Activated CD8-positive, alpha-beta memory T cell treated with anti-CD3 and anti-CD28 coated beads, Interleukin-2, amount 50 U/mL, for 24 hours (primary cell): ENCODE results near the gene TUBB1.
"Not testable (repeated sequence)": the region's sequence is repeated elsewhere in the genome, so short reads cannot be mapped to it uniquely, and the experiment has no call there.

Source experiments
- DNase-seq: peaks from one replicate; pipeline ENCODE4 v3.0.0-alpha.2; 2020; ENCODE audit errors: extremely low read depth

TUBB1 gene

DNA sequence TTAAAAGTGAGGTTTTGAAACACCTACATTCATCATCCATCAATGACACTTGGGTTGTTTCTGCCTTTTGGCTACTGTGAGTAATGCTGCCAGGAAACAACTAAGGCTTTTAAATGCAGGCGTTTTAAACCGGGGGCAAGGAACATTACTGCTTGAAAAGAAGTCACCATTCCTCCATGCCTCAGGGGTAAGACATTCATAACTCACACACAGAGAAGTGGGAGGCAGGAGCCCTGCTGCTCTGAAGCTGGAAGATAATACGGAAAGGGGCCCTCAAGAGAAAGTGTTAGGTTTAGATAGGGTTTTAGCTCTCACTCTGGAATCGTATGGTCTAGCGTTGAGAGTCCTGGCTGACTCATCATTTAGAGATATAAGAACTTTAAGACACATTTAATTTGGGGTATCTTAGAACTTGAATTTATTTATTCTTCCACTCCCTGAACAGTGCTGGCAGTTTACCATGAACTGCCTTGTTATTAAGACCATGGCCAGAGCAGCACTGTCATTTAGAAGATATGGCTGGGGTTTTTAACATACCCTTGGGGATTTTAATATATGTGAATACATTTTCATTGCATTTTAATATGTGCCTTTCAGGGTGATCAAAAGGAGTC is 1.8 kb downstream of the TUBB1 start:
- DNase-seq, result no peak

DNA sequence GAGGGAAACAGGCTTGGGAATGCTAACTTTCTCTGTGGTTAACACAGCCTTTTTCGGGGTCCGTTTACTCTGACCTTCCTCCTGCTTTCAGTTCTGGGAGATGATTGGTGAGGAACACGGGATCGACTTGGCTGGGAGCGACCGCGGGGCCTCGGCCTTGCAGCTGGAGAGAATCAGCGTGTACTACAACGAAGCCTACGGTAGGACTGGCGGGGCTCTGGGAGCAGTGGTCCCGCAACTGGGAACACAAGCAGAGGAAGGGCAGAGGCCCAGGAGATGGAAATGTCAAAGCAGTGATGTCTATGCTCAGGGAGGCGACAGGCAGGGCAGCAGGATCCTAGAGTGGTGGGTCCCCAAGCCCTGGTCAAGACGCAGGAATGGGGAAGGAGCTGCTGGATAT is 3.5 kb downstream of the TUBB1 start:
- no peak for DNase-seq

DNA sequence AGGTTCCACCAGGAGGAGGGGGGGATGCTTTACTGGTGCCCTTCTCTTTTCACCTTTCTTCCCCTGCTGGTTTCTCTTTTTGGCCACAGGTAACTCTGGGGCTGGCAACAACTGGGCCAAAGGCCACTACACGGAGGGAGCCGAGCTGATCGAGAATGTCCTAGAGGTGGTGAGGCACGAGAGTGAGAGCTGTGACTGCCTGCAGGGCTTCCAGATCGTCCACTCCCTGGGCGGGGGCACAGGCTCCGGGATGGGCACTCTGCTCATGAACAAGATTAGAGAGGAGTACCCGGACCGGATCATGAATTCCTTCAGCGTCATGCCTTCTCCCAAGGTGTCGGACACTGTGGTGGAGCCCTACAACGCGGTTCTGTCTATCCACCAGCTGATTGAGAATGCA is 4.4 kb downstream of the TUBB1 start:
- DNase-seq, result no peak

DNA sequence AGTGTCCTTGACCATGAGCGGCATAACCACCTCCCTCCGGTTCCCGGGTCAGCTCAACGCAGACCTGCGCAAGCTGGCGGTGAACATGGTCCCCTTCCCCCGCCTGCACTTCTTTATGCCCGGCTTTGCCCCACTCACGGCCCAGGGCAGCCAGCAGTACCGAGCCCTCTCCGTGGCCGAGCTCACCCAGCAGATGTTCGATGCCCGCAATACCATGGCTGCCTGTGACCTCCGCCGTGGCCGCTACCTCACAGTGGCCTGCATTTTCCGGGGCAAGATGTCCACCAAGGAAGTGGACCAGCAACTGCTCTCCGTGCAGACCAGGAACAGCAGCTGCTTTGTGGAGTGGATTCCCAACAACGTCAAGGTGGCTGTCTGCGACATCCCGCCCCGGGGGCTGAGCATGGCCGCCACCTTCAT is 4.9 kb downstream of the TUBB1 start:
- DNase-seq, result no peak

DNA sequence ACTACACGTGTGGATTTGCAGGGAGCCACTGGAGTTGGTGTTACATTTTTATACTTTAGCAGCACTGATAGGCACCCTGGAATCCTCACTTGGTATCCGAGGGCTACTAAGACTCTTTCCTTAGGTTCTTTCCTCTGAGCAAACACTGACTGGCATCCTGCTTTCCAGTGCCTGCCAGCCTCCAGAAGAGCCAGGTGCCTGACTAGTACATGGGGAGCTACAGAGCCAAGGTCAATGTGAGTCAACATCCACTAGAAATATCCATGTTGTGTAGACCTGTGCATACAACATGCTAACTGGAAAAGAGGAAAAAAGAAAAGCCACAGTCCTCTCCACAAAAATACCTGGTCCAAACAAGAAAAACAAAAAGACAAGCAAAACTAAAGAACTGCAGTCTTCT is 5.9 kb downstream of the TUBB1 start:
- no peak for DNase-seq

DNA sequence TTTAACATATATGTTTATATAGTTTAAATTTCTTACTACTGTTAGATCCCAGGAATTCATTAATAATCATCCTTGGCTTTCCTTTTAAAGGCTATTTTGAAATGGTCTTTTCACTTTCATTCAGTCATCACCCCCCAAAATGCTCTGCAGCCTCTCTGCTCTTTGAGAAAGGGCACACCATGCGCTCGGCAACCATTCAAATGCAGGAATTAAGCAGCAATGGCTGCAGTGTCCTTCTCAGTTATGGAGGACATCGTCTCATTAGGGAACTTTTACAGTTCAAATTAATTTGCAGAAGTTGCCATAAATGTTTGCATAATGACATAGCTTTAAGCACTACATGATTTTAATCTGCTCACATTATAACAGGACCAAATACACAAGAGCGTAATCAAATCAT is 6.3 kb downstream of the TUBB1 start:
- no peak for DNase-seq

DNA sequence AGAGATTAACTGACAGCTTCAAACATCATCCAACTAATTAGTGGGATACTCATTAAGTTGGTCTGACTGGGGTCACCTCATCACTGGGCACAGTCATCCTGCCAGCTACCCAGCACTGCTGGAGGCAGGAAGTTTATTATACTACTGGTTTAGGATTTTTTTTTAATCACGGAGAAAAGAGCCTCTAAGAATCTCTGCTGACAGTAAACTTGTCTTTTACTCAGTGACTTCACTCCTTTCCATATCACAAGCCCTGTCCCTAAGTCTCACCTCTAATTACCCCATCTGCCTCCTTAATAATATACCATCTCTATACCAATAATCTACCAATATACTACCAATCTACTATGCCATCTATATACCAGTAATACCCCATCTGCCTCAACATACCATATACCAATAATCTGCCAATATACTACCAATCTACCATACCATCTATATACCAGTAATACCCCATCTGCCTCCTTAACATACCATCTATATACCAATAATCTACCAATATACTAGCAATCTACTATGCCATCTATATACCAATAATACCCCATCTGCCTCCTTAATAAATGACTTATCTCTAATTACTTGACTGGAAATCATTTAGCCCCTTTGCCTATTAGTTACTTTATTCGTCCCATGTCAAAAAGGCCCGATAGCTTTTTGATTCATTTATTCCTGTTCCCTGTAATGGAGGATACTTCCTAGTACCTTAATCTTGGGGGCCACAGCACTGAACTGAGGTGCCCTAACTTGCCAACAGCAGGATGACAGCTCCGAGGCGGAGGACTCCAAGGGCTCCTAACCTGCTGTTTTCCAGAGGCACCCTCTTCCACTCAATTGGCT is 7.9 kb downstream of the TUBB1 start:
- no peak for DNase-seq

DNA sequence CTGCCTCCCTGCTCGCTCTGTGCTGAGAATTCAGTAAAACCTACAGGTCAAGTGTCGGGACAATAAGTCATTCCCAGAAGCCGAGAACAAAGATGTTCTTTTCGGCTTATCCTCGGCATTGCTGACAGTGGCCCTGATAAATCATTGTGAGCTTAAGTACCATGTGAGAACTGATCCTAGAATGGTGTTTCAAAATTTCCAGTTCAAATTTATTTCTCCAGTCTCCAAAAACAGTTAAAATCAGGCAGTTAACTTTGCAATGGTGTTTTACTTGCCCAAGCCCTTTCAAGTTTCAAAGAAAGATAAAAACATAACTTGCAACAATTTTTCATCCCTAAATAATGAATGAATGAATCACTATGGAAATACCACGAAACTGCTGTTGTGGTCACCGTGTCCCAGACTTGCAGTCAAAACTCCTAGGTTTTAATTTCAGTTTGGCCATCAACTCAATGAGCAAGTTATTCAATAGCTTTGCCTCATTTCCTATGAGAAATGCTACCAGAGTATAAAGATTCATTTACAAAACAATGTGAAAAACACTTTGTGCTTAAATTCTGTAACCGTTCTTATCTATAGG is 8.6 kb downstream of the TUBB1 start:
- DNase-seq, result no peak

DNA sequence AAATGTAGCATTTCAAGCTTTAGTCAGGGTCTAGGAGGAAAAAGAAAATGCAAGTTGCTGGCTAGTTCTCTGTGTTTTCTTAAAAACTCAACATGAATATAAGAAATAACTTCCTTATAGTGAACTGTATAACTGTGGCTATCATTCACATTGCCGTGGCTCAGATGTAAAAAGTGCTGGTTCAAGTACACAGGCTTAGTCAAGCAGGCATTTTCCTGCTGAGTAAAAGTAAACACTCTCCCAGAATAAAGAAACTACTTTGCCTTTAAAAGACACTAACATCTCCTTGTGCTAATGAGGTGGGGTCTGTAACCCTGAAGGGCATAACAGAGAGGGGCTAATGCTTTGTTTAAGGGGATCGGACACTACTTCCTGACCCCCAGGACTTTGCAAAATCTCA is 9.6 kb downstream of the TUBB1 start:
- DNase-seq, result no peak

DNA sequence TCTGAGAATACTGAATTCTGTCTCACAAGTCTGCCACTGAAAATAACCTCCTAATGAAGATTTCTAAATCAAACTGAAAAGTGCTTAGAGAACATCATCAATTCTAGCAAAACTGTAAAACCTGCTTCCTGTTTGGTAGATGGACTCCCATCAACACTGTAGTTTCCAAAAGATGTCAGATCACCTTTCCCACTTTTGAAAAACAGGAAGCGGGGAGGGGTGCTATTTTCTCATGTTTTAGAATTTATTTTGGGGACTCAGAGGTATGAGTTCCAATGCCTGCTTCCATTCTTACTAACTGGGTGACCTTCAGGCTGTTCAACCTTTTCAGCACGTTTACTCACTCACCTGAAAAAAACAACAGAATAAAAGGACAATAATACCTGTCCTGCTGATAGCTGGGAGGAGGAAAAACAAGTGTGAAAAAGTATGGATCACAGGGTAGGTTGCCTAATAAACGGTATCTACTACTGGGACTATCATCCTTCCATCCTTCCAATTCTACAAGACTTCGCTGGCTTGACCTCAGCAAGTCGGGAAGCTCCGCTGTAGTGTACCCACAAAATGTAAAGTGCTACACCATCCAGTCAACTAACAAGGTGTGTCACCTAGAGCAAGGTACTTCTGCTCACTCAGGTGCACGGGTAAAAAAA is 11.8 kb downstream of the TUBB1 start:
- DNase-seq, result no peak

DNA sequence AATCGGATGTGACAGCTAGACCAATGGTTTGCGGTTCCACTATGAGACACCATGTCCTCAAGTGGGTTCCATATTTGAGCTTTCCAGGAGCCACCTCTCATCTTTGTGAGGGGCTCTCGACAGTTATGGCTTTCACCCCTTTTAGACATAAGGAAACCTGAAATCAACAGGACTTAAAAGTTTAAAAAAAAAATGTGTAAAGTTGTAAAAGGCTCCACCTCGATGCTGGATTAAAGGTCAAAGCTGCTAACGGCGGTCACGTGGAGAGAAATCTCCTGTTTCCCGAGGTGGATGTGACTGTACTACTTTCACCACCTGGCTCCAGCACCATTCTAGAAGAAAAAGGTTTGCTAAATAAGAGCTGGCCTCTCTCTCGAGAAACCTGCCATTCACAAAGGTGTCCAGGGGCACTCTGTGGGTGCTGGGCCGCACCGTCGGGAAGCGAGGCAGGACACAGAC is 12.4 kb downstream of the TUBB1 start:
- no peak for DNase-seq

DNA sequence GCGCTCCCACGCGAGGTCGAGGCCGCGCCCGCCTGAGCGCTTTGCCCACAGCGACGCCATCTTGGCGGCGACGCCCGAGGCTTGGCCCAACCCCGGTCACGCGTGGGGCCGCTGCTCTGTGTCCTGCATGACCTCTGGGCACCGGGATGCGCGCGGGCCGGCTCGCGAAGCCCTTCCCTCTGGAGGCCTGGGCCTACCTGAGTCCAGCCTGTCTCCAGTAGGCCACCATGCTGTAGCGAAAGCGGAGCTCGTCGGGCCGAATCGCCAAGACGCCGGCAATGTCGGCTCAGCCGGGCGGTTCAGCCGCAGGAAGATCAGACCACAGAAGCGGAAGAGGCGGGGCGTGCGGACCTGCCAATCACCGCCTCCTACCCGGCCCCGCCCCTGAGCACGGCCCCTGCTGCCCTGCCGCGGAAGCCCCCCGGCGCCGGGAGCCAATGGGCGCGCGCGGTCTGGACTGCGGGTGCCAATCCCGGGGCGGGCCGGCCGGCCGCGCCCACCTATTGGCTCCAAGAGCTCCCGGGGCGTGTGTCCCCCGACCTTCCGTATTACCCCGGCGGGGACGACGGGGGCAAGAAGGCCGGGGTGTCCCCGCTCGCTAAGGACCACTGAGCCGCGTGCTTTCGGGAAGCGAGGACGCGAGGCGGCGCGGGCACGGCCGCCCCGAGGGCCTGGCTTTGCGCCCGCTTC is 12.9 kb downstream of the TUBB1 start, which contains the start of gene ATP5F1E:
Gene ATP5F1E (minus strand): TSS at position 313 of the 690 bp plus-strand sequence. CDS start 84 bp downstream, at position 229.
- peak; percentile 79 for DNase-seq

DNA sequence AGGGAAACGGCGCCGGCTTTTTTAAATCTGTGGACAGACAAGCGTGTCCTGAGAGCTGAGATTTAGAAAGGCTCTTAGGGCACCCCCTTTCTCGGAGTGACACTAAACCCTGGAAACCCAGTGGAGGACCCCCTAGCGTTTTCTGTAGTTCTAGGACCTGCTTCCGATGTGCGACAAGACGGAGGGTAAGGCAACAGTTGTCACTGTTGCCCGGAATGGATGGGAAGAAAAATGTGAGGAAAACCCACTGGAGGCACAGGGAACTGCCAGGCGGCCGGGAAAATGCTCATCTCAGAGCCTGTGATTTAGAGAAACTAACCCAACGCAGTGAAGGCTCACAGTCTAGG is 13.5 kb downstream of the TUBB1 start:
- DNase-seq, result no peak

DNA sequence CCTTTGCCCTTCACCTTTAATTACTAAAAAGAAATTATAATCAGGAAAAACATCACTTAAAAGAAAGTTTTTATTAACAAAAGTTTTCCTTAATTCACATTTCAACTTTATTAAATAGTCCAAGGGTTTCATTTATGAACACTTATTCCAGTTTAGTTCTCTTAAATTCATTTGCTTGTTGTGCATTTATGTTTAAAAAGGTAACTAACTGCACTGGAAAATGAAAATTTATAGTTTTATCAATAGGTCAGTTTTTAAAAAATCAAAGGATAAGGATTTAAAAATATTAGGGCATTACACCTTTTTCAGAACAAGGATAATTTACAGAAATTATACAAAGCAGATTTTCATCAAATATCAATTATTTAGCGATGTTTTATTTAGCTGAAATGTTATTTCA is 13.9 kb downstream of the TUBB1 start:
- no peak for DNase-seq

DNA sequence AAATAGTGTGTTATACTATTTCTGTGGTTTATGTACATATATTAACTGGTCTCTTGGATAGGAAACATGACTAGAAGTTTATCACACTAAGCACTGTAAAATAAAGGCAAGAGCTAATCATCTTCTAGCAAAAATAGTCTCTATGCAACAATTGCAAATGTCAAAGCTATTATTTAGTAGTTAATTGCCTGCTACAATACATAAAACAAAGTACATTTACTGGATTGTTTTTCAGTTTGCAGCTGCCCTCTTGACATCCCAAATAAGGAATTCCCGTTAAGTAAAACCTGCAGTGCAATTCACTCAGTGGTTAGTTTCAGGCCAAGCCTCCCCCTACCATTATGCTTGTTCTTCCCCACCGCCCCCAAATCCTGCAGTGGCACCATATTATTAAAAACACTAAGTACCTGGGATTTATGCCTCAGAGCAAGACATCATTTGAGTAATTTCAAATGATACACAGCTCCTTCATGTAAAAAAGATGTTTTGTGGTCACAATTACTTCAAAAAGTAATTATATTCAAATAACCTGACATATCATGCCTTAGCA is 14.5 kb downstream of the TUBB1 start:
- DNase-seq, result no peak

DNA sequence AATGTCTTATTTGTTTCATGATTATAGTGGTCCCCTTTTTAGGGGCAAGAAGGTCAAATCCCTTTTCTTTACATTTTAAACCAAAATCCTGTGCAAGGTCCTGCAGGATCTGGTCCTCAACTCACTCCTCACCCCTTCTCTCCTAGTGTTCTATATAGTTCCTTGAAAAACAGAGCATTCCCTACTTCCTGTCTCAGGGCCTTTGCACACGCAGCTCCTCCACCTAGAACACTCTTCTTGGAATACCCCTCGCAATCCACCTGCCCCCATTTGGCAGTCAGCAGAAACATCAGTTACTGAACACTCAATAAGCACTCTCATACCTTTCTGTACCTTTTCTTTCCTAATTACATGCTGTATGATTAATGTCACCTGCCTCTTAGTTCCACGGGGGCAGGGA is 16.2 kb downstream of the TUBB1 start:
- no peak for DNase-seq

DNA sequence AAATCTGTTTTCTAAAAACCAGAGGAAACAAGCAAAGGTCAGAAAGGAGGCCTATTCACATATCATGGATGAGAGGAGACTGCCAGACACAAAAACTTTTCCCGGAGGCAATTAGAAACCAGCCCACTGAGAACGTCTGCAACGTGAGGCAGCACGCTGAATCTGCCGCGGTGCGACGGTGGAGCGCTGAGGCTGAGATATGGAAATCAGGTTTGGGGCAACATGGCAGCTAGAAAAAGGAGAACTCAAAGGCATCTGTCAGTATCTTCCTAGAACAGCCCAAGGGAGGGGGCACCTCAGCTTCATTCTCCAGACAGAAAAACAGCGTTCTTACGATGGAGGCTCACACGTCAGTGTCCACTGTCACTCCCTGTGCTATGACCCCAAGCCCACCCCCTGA is 18.2 kb downstream of the TUBB1 start:
- DNase-seq, result no peak

DNA sequence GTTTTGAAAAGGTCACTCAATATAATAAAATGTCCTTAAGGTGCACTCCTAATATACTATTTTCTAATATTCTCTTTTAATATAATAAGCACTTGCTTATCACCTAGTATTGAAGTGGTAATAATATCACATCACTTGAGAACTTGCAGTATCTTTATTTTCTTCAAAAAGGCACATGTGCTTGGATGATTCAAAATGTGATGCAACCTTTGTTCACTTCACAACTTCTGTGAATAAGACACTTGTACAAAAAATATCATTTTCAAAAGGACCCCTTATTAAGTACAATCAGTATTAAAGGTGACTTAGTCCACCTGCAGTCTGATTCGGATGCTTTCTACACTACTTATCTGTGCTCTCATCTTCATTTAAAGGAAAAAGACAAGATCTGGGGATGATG is 20.0 kb downstream of the TUBB1 start:
- DNase-seq, result no peak

DNA sequence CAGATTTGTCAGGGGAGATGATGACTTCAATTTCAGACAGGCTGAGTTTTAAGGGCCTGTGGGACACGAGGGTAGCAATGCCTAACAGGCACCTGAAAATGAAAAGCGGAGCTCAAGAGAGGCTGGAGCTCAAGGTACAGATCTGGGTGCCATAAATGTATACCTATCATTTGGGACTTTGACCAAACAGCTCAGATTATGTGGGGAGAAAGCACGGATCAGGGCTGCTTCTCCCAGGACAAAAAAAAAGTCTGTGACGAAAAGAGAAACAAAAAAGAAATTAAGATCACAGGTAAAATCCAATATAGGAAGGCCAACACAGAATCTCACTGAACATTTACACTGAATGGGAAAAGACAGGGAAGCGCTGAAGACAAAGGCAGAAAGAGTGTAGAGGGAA is 21.4 kb downstream of the TUBB1 start:
- no peak for DNase-seq

DNA sequence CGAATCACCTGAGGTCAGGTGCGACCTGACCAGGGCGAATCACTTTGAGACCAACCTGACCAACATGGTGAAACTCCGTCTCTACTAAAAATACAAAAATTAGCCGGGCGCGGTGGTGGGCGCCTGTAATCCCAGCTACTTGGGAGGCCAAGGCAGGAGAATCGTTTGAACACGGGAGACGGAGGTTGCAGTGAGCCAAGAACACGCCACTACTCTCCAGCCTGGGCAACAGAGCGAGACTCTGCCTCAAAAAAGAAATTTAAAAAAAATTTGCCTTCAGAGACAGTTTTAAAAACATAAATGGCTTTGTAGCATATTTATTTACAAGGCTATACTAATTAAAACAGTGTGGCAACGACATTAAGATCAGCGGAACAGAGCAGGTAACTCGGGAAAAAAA is 22.3 kb downstream of the TUBB1 start:
- DNase-seq, result not testable (repeated sequence)

DNA sequence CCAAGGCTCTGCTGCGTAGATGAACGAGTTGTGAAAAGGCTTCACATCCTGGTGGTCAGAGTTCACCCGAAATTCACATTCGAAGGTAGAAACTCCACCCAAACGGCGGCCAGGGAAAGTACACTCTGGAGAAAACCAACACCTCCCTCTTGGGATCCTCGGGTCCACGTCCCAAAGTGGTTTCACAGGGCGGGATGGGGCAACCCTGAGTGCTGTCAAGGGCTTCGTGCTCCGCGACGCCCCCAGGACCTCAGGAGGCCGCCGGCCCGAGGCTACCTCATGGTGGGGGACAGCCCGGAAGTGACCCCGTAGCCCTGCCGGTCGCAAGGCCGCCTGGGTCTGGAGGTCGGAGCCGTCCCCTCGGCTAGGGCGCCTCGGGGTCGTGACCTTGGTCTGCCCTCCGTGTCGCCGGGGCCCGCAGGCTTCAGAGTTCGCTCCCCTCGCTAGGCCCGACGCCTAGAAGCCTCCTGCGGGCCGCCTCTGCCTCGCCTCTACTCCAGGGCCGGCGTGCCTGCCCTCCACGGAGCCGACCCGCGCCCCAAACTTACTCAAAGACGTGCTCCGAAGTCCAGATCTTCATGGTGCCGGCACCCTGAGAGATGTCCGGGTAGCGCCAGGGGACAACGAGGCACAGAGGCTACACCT is 23.0 kb downstream of the TUBB1 start, which contains the start of gene PRELID3B:
Gene PRELID3B (minus strand): TSS at position 636 of the 645 bp plus-strand sequence. CDS start 56 bp downstream, at position 580.
- DNase-seq, result no peak
